HepG2 (cell line): Measurements from ENCODE around the gene TRIM15. TPM values are rescaled to one million over a fixed set of nuclear protein-coding genes. Genes with fewer than 3 reads are reported as not detected.

Experiments
- CREB1 ChIP-seq, 2 experiments: fragments of 450-650 bp in 1 of 2; IDR thresholded peaks; 2 replicates each; pipeline ENCODE4 v1.6.1; 2016 to 2017; ENCODE audit warnings: control low read depth in 1 of 2, mild to moderate bottlenecking in 1 of 2, missing compliant biosample characterization in 1 of 2, missing genetic modification characterization in 1 of 2
- CREM ChIP-seq, 2 experiments: sonication (generic) in 1 of 2; formaldehyde crosslinking in 1 of 2; IDR thresholded peaks; 2 replicates each; pipeline versions ENCODE4 v1.4.0 to v1.6.1; 2016 to 2020; ENCODE audit warnings: antibody characterized with exemption in 1 of 2, mild to moderate bottlenecking in 1 of 2, missing genetic modification reagents in 1 of 2
- ELF4 ChIP-seq: sonication (generic); formaldehyde crosslinking; IDR thresholded peaks from 2 replicates; pipeline ENCODE4 v1.5.0; 2020; ENCODE audit warnings: missing genetic modification reagents, mild to moderate bottlenecking, moderate library complexity, borderline replicate concordance
- ETV6 ChIP-seq: sonication (generic); formaldehyde crosslinking; conservative IDR thresholded peaks from 2 replicates; pipeline ENCODE4 v1.4.0; 2020; ENCODE audit warnings: missing genetic modification reagents
- FOSL1 ChIP-seq: sonication (generic); formaldehyde crosslinking; IDR thresholded peaks from 2 replicates; pipeline ENCODE4 v1.9.0; 2021; ENCODE audit warnings: missing genetic modification reagents, borderline replicate concordance
- FOXA3 ChIP-seq: IDR thresholded peaks from 2 replicates; pipeline ENCODE4 v1.6.1; 2016; ENCODE audit warnings: missing genetic modification reagents, missing compliant biosample characterization
- FOXJ3 ChIP-seq: sonication (generic); formaldehyde crosslinking; IDR thresholded peaks from 2 replicates; pipeline ENCODE4 v1.4.0; 2020; ENCODE audit warnings: missing genetic modification reagents, mild to moderate bottlenecking, borderline replicate concordance
- JUNB ChIP-seq: sonication (generic); formaldehyde crosslinking; IDR thresholded peaks from 2 replicates; pipeline ENCODE4 v1.8.0; 2022; ENCODE audit warnings: missing genetic modification reagents, mild to moderate bottlenecking, borderline replicate concordance
- KDM1A ChIP-seq: IDR thresholded peaks from 2 replicates; pipeline ENCODE4 v1.6.1; 2016; ENCODE audit warnings: missing compliant biosample characterization
- KDM5A ChIP-seq: fragments of 200-600 bp; sonication (generic); IDR thresholded peaks from 2 replicates; pipeline ENCODE4 v1.7.0; 2018; ENCODE audit warnings: antibody characterized with exemption, mild to moderate bottlenecking, low read length, borderline replicate concordance
- PATZ1 ChIP-seq: sonication (generic); formaldehyde crosslinking; IDR thresholded peaks from 2 replicates; pipeline ENCODE4 v1.4.0; 2020; ENCODE audit warnings: missing genetic modification reagents
- PREB ChIP-seq: sonication (generic); formaldehyde crosslinking; IDR thresholded peaks from 2 replicates; pipeline ENCODE4 v1.4.0; 2020; ENCODE audit warnings: missing genetic modification reagents
- RBM39 ChIP-seq: fragments of 200-400 bp; formaldehyde crosslinking; IDR thresholded peaks from one replicate; pipeline ENCODE4 v1.6.1; 2018; ENCODE audit warnings: antibody characterized with exemption, mild to moderate bottlenecking, low read depth, low read length; ENCODE audit not compliant: poor library complexity, severe bottlenecking
- RCOR2 ChIP-seq: IDR thresholded peaks from 2 replicates; pipeline ENCODE4 v1.6.1; 2016; ENCODE audit warnings: missing biosample characterization, missing genetic modification reagents
- REL ChIP-seq: sonication (generic); formaldehyde crosslinking; conservative IDR thresholded peaks from 2 replicates; pipeline ENCODE4 v1.8.0; 2022; ENCODE audit warnings: mild to moderate bottlenecking, missing genetic modification reagents, moderate library complexity
- SIN3B ChIP-seq: fragments of 150-350 bp; IDR thresholded peaks from 2 replicates; pipeline ENCODE4 v1.6.1; 2014; ENCODE audit warnings: low read length
- SYNCRIP ChIP-seq: fragments of 200-400 bp; formaldehyde crosslinking; IDR thresholded peaks from 2 replicates; pipeline ENCODE4 v1.6.1; 2018; ENCODE audit warnings: mild to moderate bottlenecking, low read depth, low read length; ENCODE audit not compliant: insufficient read depth
- TMF1 ChIP-seq: sonication (generic); formaldehyde crosslinking; IDR thresholded peaks from 2 replicates; pipeline ENCODE4 v1.8.1; 2022; ENCODE audit warnings: low read depth, missing genetic modification reagents
- USF2 ChIP-seq, 2 experiments: sonication (generic) in 1 of 2; formaldehyde crosslinking in 1 of 2; IDR thresholded peaks; 2 replicates each; pipeline versions ENCODE4 v1.5.1 to v1.6.1; 2011 to 2020; ENCODE audit warnings: borderline replicate concordance in 1 of 2, low read depth in 1 of 2, low read length in 1 of 2, mild to moderate bottlenecking in 1 of 2, missing genetic modification reagents in 1 of 2, moderate library complexity in 1 of 2
- ZNF101 ChIP-seq: sonication (generic); formaldehyde crosslinking; IDR thresholded peaks from 2 replicates; pipeline ENCODE4 v1.4.0; 2020; ENCODE audit warnings: mild to moderate bottlenecking, low read depth, missing genetic modification reagents, borderline replicate concordance
- ZNF180 ChIP-seq: sonication (generic); formaldehyde crosslinking; IDR thresholded peaks from 2 replicates; pipeline ENCODE4 v1.4.0; 2020; ENCODE audit warnings: low read depth, missing genetic modification reagents, borderline replicate concordance
- ZNF335 ChIP-seq: sonication (generic); formaldehyde crosslinking; IDR thresholded peaks from 2 replicates; pipeline ENCODE4 v1.4.0; 2020; ENCODE audit warnings: missing genetic modification reagents
- ZNF343 ChIP-seq: sonication (generic); formaldehyde crosslinking; IDR thresholded peaks from 2 replicates; pipeline ENCODE4 v1.4.0; 2020; ENCODE audit warnings: mild to moderate bottlenecking, missing genetic modification reagents
- ZNF549 ChIP-seq: sonication (generic); formaldehyde crosslinking; IDR thresholded peaks from 2 replicates; pipeline ENCODE4 v1.5.0; 2020; ENCODE audit warnings: missing genetic modification reagents
- ZNF572 ChIP-seq: sonication (generic); formaldehyde crosslinking; IDR thresholded peaks from 2 replicates; pipeline ENCODE4 v1.5.1; 2020; ENCODE audit warnings: mild to moderate bottlenecking, missing genetic modification reagents
- polyA plus RNA-seq, 8 experiments: library from polyadenylated mRNA; depleted of rRNA in 3 of 8; stranded (reverse) in 7 of 8; unstranded in 1 of 8; fragments of >200 nt; fragmentation: Illumina TruSeq in 4 of 8; extraction: Trizol in 4 of 8; gene quantifications; 2 replicates each; pipeline versions ENCODE4 v1.2.1 to v1.2.3, GENCODE V29; 2011 to 2016; ENCODE audit warnings: low read depth in 4 of 8, missing spikeins in 1 of 8, mixed read lengths in 1 of 8; ENCODE audit not compliant: insufficient read depth in 1 of 8
- total RNA-seq, 5 experiments: library from RNA; depleted of rRNA; stranded (reverse); fragments of >200 nt; fragmentation: Illumina TruSeq; extraction: Trizol; gene quantifications; 2 replicates each; pipeline ENCODE4 v1.2.3, GENCODE V29; 2016; ENCODE audit warnings: low read depth in 1 of 5

TRIM15 gene
- total and polyA plus RNA-seq, 2 of the 13 experiments (the other 11 are each of a cell fraction or from before 2014, with no cell fraction given), result 35.1 to 38.2 TPM

GRCh38 chr6:30213667-30213956 lies 50.3 kb downstream of the TRIM15 start (continued):
- TF ChIP-seq PREB (no peak), SIN3B (no peak), JUNB (CRISPR knock-in tag) (peak; percentile 36; the same call in 1 of the 2 replicates), ZNF343 (CRISPR knock-in tag) (no peak), KDM5A (no peak), ZNF180 (CRISPR knock-in tag) (no peak), ZNF101 (CRISPR knock-in tag) (0 out of 2 replicates have a peak, but pooled peaks have one; percentile 3), ELF4 (CRISPR knock-in tag) (peak; percentile 76; the same call in 1 of the 2 replicates), TMF1 (peak; percentile 5; the same call in 1 of the 2 replicates), SYNCRIP (no peak), CREM (IDR thresholded peaks at IDR 0.05) (0 out of 2 replicates have a peak, but pooled peaks have one; percentile 6), CREM (CRISPR knock-in tag; IDR thresholded peaks at IDR 0.05) (no peak), KDM1A (CRISPR knock-in tag) (no peak), FOSL1 (CRISPR knock-in tag) (no peak), USF2 (IDR thresholded peaks at IDR 0.05; ENCODE audit: low read depth, low read length) (no peak), USF2 (CRISPR knock-in tag; IDR thresholded peaks at IDR 0.05; ENCODE audit: borderline replicate concordance) (no peak), CREB1 (IDR thresholded peaks at IDR 0.05) (no peak), CREB1 (CRISPR knock-in tag; IDR thresholded peaks at IDR 0.05) (peak; percentile 81), RBM39 (peak; percentile 28), RCOR2 (CRISPR knock-in tag) (no peak), ETV6 (CRISPR knock-in tag) (0 out of 2 replicates have a peak, but pooled peaks have one; percentile 21), REL (CRISPR knock-in tag) (peak; percentile 79), PATZ1 (no peak), FOXA3 (CRISPR knock-in tag) (no peak), ZNF549 (0 out of 2 replicates have a peak, but pooled peaks have one; percentile 2), FOXJ3 (0 out of 2 replicates have a peak, but pooled peaks have one; percentile 10), ZNF335 (CRISPR knock-in tag) (no peak; the same call in 1 of the 2 replicates), ZNF572 (CRISPR knock-in tag) (0 out of 2 replicates have a peak, but pooled peaks have one; percentile 70)
